Neural cell (in vitro differentiated cells): Measurements from ENCODE around the gene HOXB6. TPM values are rescaled to one million over a fixed set of nuclear protein-coding genes. Genes with fewer than 3 reads are reported as not detected.

Experiments
- H2AFZ ChIP-seq: fragments of 200-600, 300-800 bp; sonication (generic), shearing (Covaris generic); 2 replicates; pipeline ENCODE4 v1.6.0; 2014; ENCODE audit warnings: low read depth, mild to moderate bottlenecking, antibody characterized with exemption, low read length, moderate library complexity
- H3F3A ChIP-seq: fragments of 200-600 bp; shearing (Covaris generic); 2 replicates; pipeline ENCODE4 v1.6.1; 2016; ENCODE audit warnings: mild to moderate bottlenecking, moderate library complexity, mixed read lengths, antibody characterized with exemption, low read length; ENCODE audit not compliant: insufficient read depth, poor library complexity, severe bottlenecking
- H3K27ac ChIP-seq: fragments of 200-600, 300-800 bp; sonication (generic), shearing (Covaris generic); 2 replicates; pipeline ENCODE4 v1.5.1; 2014; ENCODE audit warnings: mild to moderate bottlenecking, low read length, moderate library complexity
- H3K27me3 ChIP-seq: fragments of 300-800, 200-600 bp; sonication (generic), shearing (Covaris generic); 2 replicates; pipeline ENCODE4 v1.6.0; 2014; ENCODE audit warnings: mild to moderate bottlenecking, low read depth, low read length, moderate library complexity; ENCODE audit not compliant: insufficient read depth
- H3K36me3 ChIP-seq: fragments of 300-800, 200-600 bp; sonication (generic), shearing (Covaris generic); 2 replicates; pipeline ENCODE4 v1.5.1; 2014; ENCODE audit warnings: mild to moderate bottlenecking, antibody characterized with exemption, low read length, moderate library complexity; ENCODE audit not compliant: insufficient read depth
- H3K4me2 ChIP-seq: fragments of 300-800, 200-600 bp; sonication (generic), shearing (Covaris generic); 2 replicates; pipeline ENCODE4 v1.6.0; 2014; ENCODE audit warnings: mild to moderate bottlenecking, low read length
- H3K4me3 ChIP-seq: fragments of 300-800, 200-600 bp; sonication (generic), shearing (Covaris generic); 2 replicates; pipeline ENCODE4 v1.5.1; 2014; ENCODE audit warnings: mild to moderate bottlenecking, low read length, moderate library complexity
- H3K79me2 ChIP-seq: fragments of 200-600 bp; shearing (Covaris generic); replicated peaks from 2 replicates; pipeline ENCODE4 v1.6.0; 2014; ENCODE audit warnings: mild to moderate bottlenecking, low read length, moderate library complexity; ENCODE audit not compliant: insufficient read depth
- H3K9ac ChIP-seq: fragments of 300-800, 200-600 bp; sonication (generic), shearing (Covaris generic); 2 replicates; pipeline ENCODE4 v1.6.1; 2016; ENCODE audit warnings: mild to moderate bottlenecking, low read length, mixed read lengths
- H3K9me2 ChIP-seq: fragments of 200-600 bp; shearing (Covaris generic); 2 replicates; pipeline ENCODE4 v1.6.1; 2016; ENCODE audit warnings: mild to moderate bottlenecking, low read length, mixed read lengths; ENCODE audit not compliant: insufficient read depth
- H3K9me3 ChIP-seq: fragments of 200-600, 300-800 bp; sonication (generic), shearing (Covaris generic); 2 replicates; pipeline ENCODE4 v1.6.1; 2016; ENCODE audit warnings: mild to moderate bottlenecking, mixed run types, low read length, moderate library complexity, mixed read lengths
- H4K20me1 ChIP-seq: fragments of 200-600 bp; shearing (Covaris generic); 2 replicates; pipeline ENCODE4 v1.6.1; 2016; ENCODE audit warnings: mild to moderate bottlenecking, mixed run types; ENCODE audit not compliant: insufficient read depth
- CTCF ChIP-seq: fragments of 450-650 bp; IDR thresholded peaks from 2 replicates; pipeline ENCODE4 v1.5.1; 2014; ENCODE audit warnings: antibody characterized with exemption, mild to moderate bottlenecking, moderate library complexity; ENCODE audit not compliant: poor library complexity, severe bottlenecking
- EP300 ChIP-seq: fragments of 450-650 bp; conservative IDR thresholded peaks from 2 replicates; pipeline ENCODE4 v1.6.1; 2014; ENCODE audit warnings: antibody characterized with exemption, mild to moderate bottlenecking, moderate library complexity; ENCODE audit not compliant: poor library complexity, severe bottlenecking
- EZH2 ChIP-seq: fragments of 200-600, 300-800 bp; shearing (Covaris generic), sonication (generic); IDR thresholded peaks from 2 replicates; pipeline ENCODE4 v1.6.1; 2014; ENCODE audit warnings: antibody characterized with exemption, low read length, borderline replicate concordance, mild to moderate bottlenecking; ENCODE audit not compliant: insufficient read depth, poor library complexity, severe bottlenecking
- MXI1 ChIP-seq: fragments of 450-650 bp; conservative IDR thresholded peaks from 2 replicates; pipeline ENCODE4 v1.6.1; 2014; ENCODE audit warnings: antibody characterized with exemption, mild to moderate bottlenecking; ENCODE audit not compliant: poor library complexity, severe bottlenecking
- POLR2AphosphoS5 ChIP-seq: IDR thresholded peaks from 2 replicates; pipeline ENCODE4 v1.6.1; 2012
- RAD21 ChIP-seq: fragments of 450-650 bp; conservative IDR thresholded peaks from 2 replicates; pipeline ENCODE4 v1.6.1; 2014; ENCODE audit warnings: antibody characterized with exemption, mild to moderate bottlenecking, moderate library complexity
- REST ChIP-seq: IDR thresholded peaks from 2 replicates; pipeline ENCODE4 v1.6.1; 2012; ENCODE audit warnings: borderline replicate concordance
- SMC3 ChIP-seq: fragments of 450-650 bp; conservative IDR thresholded peaks from 2 replicates; pipeline ENCODE4 v1.6.1; 2014; ENCODE audit warnings: antibody characterized with exemption, mild to moderate bottlenecking, moderate library complexity; ENCODE audit not compliant: poor library complexity
- TAF1 ChIP-seq: IDR thresholded peaks from 2 replicates; pipeline ENCODE4 v1.6.1; 2012; ENCODE audit warnings: low read depth
- polyA plus RNA-seq: library from polyadenylated mRNA; depleted of rRNA; stranded (reverse); fragments of >200 nt; gene quantifications from 2 replicates; pipeline ENCODE4 v1.2.3, GENCODE V29; 2014

The HOXB6 gene
- polyA plus RNA-seq, 1 donor from 2014 or later = not detected

GRCh38 chr17:48567209-48567608, 37.6 kb downstream of the HOXB6 start:
- no peaks in the 10 kb centered on the region for H3K9me3 ChIP-seq
- no peaks in the 10 kb centered on the region for H3K36me3 ChIP-seq
- no peak overlapping the region for H3K9ac ChIP-seq
- no peaks in the 10 kb centered on the region for H3K79me2 ChIP-seq
- TF ChIP-seq POLR2AphosphoS5 (no peak), TAF1 (no peak), REST (no peak), EP300 (no peak), CTCF (no peak), RAD21 (no peak)
- no peaks in the 10 kb centered on the region for H3F3A ChIP-seq
- no peak overlapping the region for H2AFZ ChIP-seq
- no peaks in the 10 kb centered on the region for H3K9me2 ChIP-seq
- H3K27ac ChIP-seq = no peak overlapping the region
- no peaks in the 10 kb centered on the region for H4K20me1 ChIP-seq
- H3K27me3 ChIP-seq = peaks cover 99% of the 10 kb centered on the region
- H3K4me2 ChIP-seq = no peak overlapping the region
- no peak overlapping the region for H3K4me3 ChIP-seq

- Histone ChIP-seq H4K20me1 (no peaks in the 10 kb centered on the region), H3K27me3 (peaks cover 99% of the 10 kb centered on the region), H3K4me3 (no peak overlapping the region), H2AFZ (no peak overlapping the region), H3F3A (no peaks in the 10 kb centered on the region), H3K79me2 (no peaks in the 10 kb centered on the region), H3K27ac (no peak overlapping the region), H3K9me2 (no peaks in the 10 kb centered on the region), H3K36me3 (no peaks in the 10 kb centered on the region), H3K4me2 (no peak overlapping the region), H3K9ac (no peak overlapping the region), H3K9me3 (no peaks in the 10 kb centered on the region)
- no peak for TF ChIP-seq RAD21
- TF ChIP-seq TAF1 = no peak
- TF ChIP-seq CTCF = no peak
- no peak for TF ChIP-seq POLR2AphosphoS5
- TF ChIP-seq EP300 = no peak
- TF ChIP-seq MXI1 = no peak
- TF ChIP-seq EZH2 = no peak
- no peak for TF ChIP-seq REST
- TF ChIP-seq SMC3 = no peak
These were observed 38.1 kb downstream of the HOXB6 start for GRCh38 chr17:48566717-48567116.
